ENCODE measurements around the gene THADA.
A peak's percentile ranks its signal among the peaks of the same experiment; 100 is the strongest.

Gene THADA

DNA sequence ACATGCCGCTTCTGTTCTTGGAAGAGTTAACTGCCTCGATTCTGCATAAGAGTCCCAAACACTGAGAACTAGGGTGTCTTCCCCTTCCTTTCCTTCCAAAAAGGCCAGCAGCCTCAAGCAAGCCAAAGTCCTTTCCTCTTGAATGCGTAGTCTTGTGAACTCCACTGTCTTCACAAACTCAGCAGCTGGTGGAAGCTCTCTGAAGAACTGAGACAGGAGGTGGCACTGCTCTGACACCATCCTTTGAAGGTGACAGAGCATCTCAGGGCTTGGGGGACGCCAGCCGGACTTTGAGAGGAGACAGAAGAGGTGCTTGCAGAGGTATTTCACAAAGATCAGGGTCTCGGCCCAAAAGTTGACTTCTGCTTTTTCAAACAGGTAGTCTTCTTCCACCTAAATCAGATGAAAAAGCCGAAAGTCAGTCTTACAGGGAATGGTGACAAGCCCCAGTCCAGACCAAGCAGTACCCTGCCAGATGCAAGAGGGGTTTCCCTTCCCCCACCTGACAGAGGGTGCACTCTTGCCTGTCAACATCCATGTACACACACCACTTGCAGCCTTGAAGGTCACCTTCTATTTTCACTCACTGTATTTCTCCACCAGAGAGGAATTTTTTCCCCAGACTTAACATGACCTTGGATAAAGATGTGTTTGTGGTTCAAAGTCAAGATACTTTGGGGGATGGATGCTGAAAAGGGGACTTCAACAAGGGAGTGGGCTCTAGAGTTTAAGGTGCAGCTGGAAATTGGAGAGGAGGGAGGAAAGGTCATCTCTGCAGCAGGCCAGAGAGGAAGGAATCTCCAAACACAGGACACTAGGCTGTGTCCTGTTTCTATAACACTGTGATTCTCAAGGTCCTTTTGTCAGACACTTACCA, 364.6 kb downstream of the THADA start:
- Mint-ChIP-seq H3K4me1 (peaks cover 27% of the 10 kb centered on the region), H3K36me3 (peaks cover 11% of the 10 kb centered on the region), H3K27me3 (no peaks in the 10 kb centered on the region), H3K4me3 (no peak overlapping the region), H3K27ac (no peak overlapping the region), H3K9me3 (no peaks in the 10 kb centered on the region)
- CTCF ChIA-PET = interaction anchor here (0.7 to 5.8 kb wide), 3 partner anchors 19 to 303 kb away, joined by 3 to 58 read pairs (median 3); no protein-coding TSS in a partner anchor
- no peak for DNase-seq

GRCh38 chr2:43230351-43230885, 365.4 kb downstream of the THADA start:
- H3K9me3 Mint-ChIP-seq = no peaks in the 10 kb centered on the region
- DNase-seq = no peak
- H3K27me3 Mint-ChIP-seq = no peaks in the 10 kb centered on the region
- H3K4me3 Mint-ChIP-seq = no peak overlapping the region
- no peak overlapping the region for H3K27ac Mint-ChIP-seq
- H3K36me3 Mint-ChIP-seq = peaks cover 15% of the 10 kb centered on the region
- CTCF ChIA-PET = interaction anchor here (0.6 to 14.2 kb wide), 16 partner anchors 14 to 371 kb away, joined by 3 to 460 read pairs (median 10); partner anchors contain the start of gene THADA
- H3K4me1 Mint-ChIP-seq = peaks cover 27% of the 10 kb centered on the region

- CTCF ChIA-PET = interaction anchor here (0.6 to 14.2 kb wide), 57 partner anchors 9 to 457 kb away, joined by 3 to 460 read pairs (median 4); no protein-coding TSS in a partner anchor
- H3K27ac Mint-ChIP-seq = peak overlapping the region; percentile 65
- H3K27me3 Mint-ChIP-seq = peaks cover 8% of the 10 kb centered on the region
- H3K9me3 Mint-ChIP-seq = no peaks in the 10 kb centered on the region
- peaks cover 27% of the 10 kb centered on the region for H3K4me1 Mint-ChIP-seq
- DNase-seq = no peak
- peak overlapping the region; percentile 87 for H3K4me3 Mint-ChIP-seq
- H3K36me3 Mint-ChIP-seq = peaks cover 21% of the 10 kb centered on the region
These were observed 366.8 kb downstream of the THADA start for GRCh38 chr2:43228756-43229659.

- peak overlapping the region; percentile 87 for H3K4me3 Mint-ChIP-seq
- no peak for DNase-seq
- H3K27me3 Mint-ChIP-seq = peaks cover 8% of the 10 kb centered on the region
- H3K4me1 Mint-ChIP-seq = peaks cover 27% of the 10 kb centered on the region
- CTCF ChIA-PET = interaction anchor here (0.8 to 14.2 kb wide), 40 partner anchors 8 to 400 kb away, joined by 3 to 460 read pairs (median 6); no protein-coding TSS in a partner anchor
- H3K36me3 Mint-ChIP-seq = peaks cover 28% of the 10 kb centered on the region
- no peaks in the 10 kb centered on the region for H3K9me3 Mint-ChIP-seq
- H3K27ac Mint-ChIP-seq = peak overlapping the region; percentile 65
These were observed 367.5 kb downstream of the THADA start for GRCh38 chr2:43228321-43228751.

- Mint-ChIP-seq H3K36me3 (peaks cover 28% of the 10 kb centered on the region), H3K27ac (peak overlapping the region; percentile 65), H3K4me1 (peaks cover 27% of the 10 kb centered on the region), H3K27me3 (peaks cover 8% of the 10 kb centered on the region), H3K4me3 (peak overlapping the region; percentile 87), H3K9me3 (no peaks in the 10 kb centered on the region)
- CTCF ChIA-PET = interaction anchor here (0.8 to 14.2 kb wide), 21 partner anchors 8 to 369 kb away, joined by 3 to 460 read pairs (median 11); no protein-coding TSS in a partner anchor
- no peak for DNase-seq
These were observed 368.0 kb downstream of the THADA start for GRCh38 chr2:43227830-43228281.

DNA sequence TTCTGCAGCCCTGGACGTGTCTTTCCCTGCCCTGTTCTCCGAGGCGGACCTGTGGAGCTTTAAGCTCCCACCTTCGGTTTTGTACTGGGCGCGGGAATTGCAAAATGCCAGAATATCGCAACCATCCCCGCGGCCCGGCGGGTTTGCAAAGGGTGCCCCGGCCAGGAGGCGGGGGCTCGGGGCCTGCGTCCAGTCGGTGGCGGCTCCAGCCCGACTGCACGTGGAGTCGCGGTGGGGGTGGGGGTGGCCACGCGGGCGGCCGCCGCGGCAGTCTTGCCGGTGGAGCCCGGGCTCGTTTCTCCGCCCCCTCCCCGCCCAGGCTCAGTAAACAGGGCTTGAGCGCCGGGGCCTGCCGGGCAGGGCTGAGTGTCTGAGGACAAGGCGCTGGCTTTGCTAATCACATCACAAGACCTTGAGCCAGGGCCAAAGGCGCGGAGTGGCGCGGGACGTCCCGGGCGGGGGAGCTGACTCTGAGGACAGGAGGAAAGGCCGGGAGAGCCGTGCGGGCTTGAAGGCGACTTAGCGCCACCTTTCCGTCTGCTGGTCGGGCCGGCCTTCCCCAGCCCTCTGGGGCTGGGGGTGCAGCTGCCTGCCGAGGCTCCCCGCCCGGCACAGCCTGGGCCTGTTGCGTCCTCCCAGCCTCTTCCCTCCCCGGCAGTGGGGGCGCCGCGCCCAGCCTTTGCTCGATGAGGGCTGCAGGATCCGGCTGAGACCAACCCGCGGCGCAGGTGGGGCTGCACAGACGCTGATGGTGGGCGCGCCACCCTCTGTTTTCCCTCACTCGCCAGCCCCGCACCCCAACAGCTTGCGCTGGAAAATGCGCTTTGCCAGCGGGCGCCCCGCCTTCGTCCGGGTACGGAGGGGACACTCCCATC, 368.6 kb downstream of the THADA start:
- peak overlapping the region; percentile 87 for H3K4me3 Mint-ChIP-seq
- H3K4me1 Mint-ChIP-seq = peaks cover 27% of the 10 kb centered on the region
- peaks cover 35% of the 10 kb centered on the region for H3K36me3 Mint-ChIP-seq
- H3K27ac Mint-ChIP-seq = peak overlapping the region; percentile 88
- no peaks in the 10 kb centered on the region for H3K9me3 Mint-ChIP-seq
- CTCF ChIA-PET = interaction anchor here (0.6 to 14.2 kb wide), 18 partner anchors 10 to 368 kb away, joined by 3 to 460 read pairs (median 10); no protein-coding TSS in a partner anchor
- peaks cover 8% of the 10 kb centered on the region for H3K27me3 Mint-ChIP-seq
- peak; percentile 77 for DNase-seq

GRCh38 chr2:43226558-43226954, 369.3 kb downstream of the THADA start, which contains the start of gene ZFP36L2:
TSS of gene ZFP36L2 (minus strand) at chr2:43226606. CDS start at chr2:43226315, 291 bp downstream.
- peak; percentile 95 for DNase-seq
- Mint-ChIP-seq H3K27ac (peak within 1 kb of the TSS; percentile 97), H3K36me3 (peaks cover 41% of the 10 kb centered on the region), H3K4me3 (peak within 1 kb of the TSS; percentile 87), H3K27me3 (peaks cover 12% of the 10 kb centered on the region), H3K4me1 (peaks cover 27% of the 10 kb centered on the region), H3K9me3 (no peaks in the 10 kb centered on the region)
- CTCF ChIA-PET = interaction anchor here (0.6 to 14.2 kb wide), 13 partner anchors 9 to 315 kb away, joined by 3 to 460 read pairs (median 8); no protein-coding TSS in a partner anchor

DNA sequence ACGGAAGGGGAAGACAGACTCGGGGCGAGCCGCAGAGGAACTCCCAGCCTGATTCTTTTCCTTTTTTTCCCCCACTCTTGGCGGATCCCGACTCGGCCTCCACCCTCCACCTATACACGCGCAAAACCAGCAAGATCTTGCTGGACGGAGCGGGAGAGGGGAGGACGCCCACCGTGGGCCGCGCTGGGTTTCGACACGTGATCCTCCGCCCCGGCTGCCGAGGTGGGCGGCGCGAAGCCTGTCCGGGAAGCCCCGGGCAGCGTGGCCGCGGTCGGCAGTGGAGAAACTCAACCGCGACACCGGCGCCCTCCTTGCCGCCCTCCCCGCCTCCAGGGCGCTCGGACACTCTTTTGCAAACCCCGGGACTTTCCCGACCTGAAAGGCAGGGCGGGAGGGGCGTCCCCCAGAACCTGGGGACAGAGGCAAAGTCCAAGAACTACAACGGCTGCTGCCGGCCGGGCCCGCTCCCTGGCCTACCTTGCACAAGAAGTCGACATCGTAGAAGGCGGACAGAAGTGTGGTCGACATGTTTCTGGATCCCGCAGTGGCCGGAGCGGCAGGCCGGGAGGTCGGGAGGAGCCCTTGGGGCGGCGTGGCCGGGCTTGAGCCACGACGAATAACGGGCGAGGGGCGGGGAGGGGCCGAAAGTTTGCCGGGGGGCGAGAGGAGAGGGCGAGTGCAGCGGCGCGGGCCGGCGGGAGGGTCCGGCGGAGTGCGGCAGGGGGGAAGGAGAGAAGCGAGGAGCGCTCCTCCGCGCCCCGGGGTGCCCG, 369.9 kb downstream of the THADA start:
- CTCF ChIA-PET = interaction anchor here (0.6 to 14.2 kb wide), 15 partner anchors 9 to 279 kb away, joined by 3 to 460 read pairs (median 8); no protein-coding TSS in a partner anchor
- peak; percentile 79 for DNase-seq
- Mint-ChIP-seq H3K27ac (peak overlapping the region; percentile 97), H3K36me3 (peaks cover 46% of the 10 kb centered on the region), H3K9me3 (no peaks in the 10 kb centered on the region), H3K27me3 (peaks cover 12% of the 10 kb centered on the region), H3K4me1 (peaks cover 27% of the 10 kb centered on the region), H3K4me3 (peak overlapping the region; percentile 87)

- Mint-ChIP-seq H3K9me3 (no peaks in the 10 kb centered on the region), H3K4me1 (peaks cover 29% of the 10 kb centered on the region), H3K27me3 (peaks cover 12% of the 10 kb centered on the region), H3K4me3 (peak overlapping the region; percentile 87), H3K27ac (peak overlapping the region; percentile 97), H3K36me3 (peaks cover 48% of the 10 kb centered on the region)
- CTCF ChIA-PET = interaction anchor here (0.7 to 14.2 kb wide), 11 partner anchors 33 to 334 kb away, joined by 3 to 460 read pairs (median 6); no protein-coding TSS in a partner anchor
- peak; percentile 86 for DNase-seq
These were observed 370.6 kb downstream of the THADA start for GRCh38 chr2:43225093-43225787.

DNA sequence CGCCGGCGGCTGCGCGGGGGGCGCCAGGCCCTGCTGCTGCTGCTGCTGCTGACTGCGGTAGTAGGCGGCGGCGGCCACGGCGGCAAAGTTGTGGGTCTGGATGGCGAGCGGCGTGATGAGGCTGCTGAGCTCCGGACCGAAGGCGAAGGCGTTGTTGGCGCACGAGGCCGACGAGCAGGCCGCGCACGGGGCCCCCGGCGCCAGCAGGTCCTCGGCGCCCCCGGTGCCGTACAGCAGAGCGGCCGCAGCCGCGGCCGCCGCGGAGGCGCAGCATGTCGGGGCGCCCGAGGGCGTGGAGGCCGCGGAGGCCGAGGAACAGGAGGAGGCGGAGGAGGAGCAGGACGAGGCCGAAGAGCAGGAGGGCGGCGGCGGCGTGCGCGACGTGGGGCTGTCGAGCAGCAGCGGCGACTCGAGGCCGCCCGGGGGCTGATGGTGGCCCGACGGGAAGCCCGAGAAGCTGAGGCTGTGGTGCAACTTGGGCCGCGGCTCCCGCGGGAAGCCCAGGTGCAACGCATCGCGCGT, 371.2 kb downstream of the THADA start:
- Mint-ChIP-seq H3K36me3 (peaks cover 49% of the 10 kb centered on the region), H3K4me3 (peak overlapping the region; percentile 87), H3K4me1 (peaks cover 29% of the 10 kb centered on the region), H3K27me3 (peaks cover 12% of the 10 kb centered on the region), H3K27ac (peak overlapping the region; percentile 97), H3K9me3 (no peaks in the 10 kb centered on the region)
- CTCF ChIA-PET = interaction anchor here (0.7 to 14.2 kb wide), 12 partner anchors 36 to 354 kb away, joined by 3 to 460 read pairs (median 6); no protein-coding TSS in a partner anchor
- peak; percentile 67 for DNase-seq

- peak; percentile 90 for DNase-seq
- H3K36me3 Mint-ChIP-seq = peaks cover 48% of the 10 kb centered on the region
- H3K4me3 Mint-ChIP-seq = peak overlapping the region; percentile 87
- no peaks in the 10 kb centered on the region for H3K9me3 Mint-ChIP-seq
- H3K4me1 Mint-ChIP-seq = peaks cover 28% of the 10 kb centered on the region
- peaks cover 12% of the 10 kb centered on the region for H3K27me3 Mint-ChIP-seq
- CTCF ChIA-PET = interaction anchor here (1.2 to 14.2 kb wide), 11 partner anchors 35 to 354 kb away, joined by 3 to 460 read pairs (median 6); no protein-coding TSS in a partner anchor
- peak overlapping the region; percentile 97 for H3K27ac Mint-ChIP-seq
These were observed 371.7 kb downstream of the THADA start for GRCh38 chr2:43224131-43224570.

Data from activated naive CD4-positive, alpha-beta T cell treated with anti-CD3 and anti-CD28 coated beads, Interleukin-2, amount 10 ng/mL, durations not matched to agents 7 days and 5 days (primary cell).